ENCODE data around the gene HOXB8.

HOXB8 gene

GRCh38 chr17:48574505-48575065 is 40.5 kb downstream of the HOXB8 start:
- H3K4me3 ChIP-seq (ENCODE audit: low read length): no peak overlapping the region
- H3K9me3 ChIP-seq (ENCODE audit: insufficient read depth, low read length): no peaks in the 10 kb centered on the region
- H3K79me2 ChIP-seq (ENCODE audit: low read length): peaks cover 58% of the 10 kb centered on the region
- no peak overlapping the region for H3K4me2 ChIP-seq (ENCODE audit: low read length)
- H3K27me3 ChIP-seq (ENCODE audit: low read depth, low read length): no peaks in the 10 kb centered on the region
- H3K27ac ChIP-seq (ENCODE audit: low read length): no peak overlapping the region
- no peak overlapping the region for H3K9ac ChIP-seq (ENCODE audit: low read length)
- TF ChIP-seq CTCF (IDR thresholded peaks at IDR 0.05; ENCODE audit: low read depth, low read length) (no peak), EZH2phosphoT487 (IDR thresholded peaks at IDR 0.05; ENCODE audit: low read depth) (no peak)
- H3K4me1 ChIP-seq (ENCODE audit: low read length): peaks cover 39% of the 10 kb centered on the region
- no peak overlapping the region for H2AFZ ChIP-seq (ENCODE audit: low read depth, low read length)
- H3K36me3 ChIP-seq (replicated peaks; ENCODE audit: low read depth, low read length): peaks cover 44% of the 10 kb centered on the region
- peaks cover 4% of the 10 kb centered on the region; the same call in 1 of the 2 replicates for H4K20me1 ChIP-seq (ENCODE audit: insufficient read depth, low read length)

GRCh38 chr17:48571826-48572417 is 43.2 kb downstream of the HOXB8 start:
- no peak for TF ChIP-seq CTCF (IDR thresholded peaks at IDR 0.05; ENCODE audit: low read depth, low read length)
- TF ChIP-seq EZH2phosphoT487 (IDR thresholded peaks at IDR 0.05; ENCODE audit: low read depth): no peak
- H4K20me1 ChIP-seq (ENCODE audit: insufficient read depth, low read length): peaks cover 4% of the 10 kb centered on the region; the same call in 1 of the 2 replicates
- no peak overlapping the region for H2AFZ ChIP-seq (ENCODE audit: low read depth, low read length)
- peaks cover 50% of the 10 kb centered on the region for H3K79me2 ChIP-seq (ENCODE audit: low read length)
- H3K9me3 ChIP-seq (ENCODE audit: insufficient read depth, low read length): no peaks in the 10 kb centered on the region
- peaks cover 49% of the 10 kb centered on the region for H3K36me3 ChIP-seq (replicated peaks; ENCODE audit: low read depth, low read length)
- no peak overlapping the region for H3K4me2 ChIP-seq (ENCODE audit: low read length)
- H3K4me3 ChIP-seq (ENCODE audit: low read length): no peak overlapping the region
- no peak overlapping the region for H3K27ac ChIP-seq (ENCODE audit: low read length)
- no peaks in the 10 kb centered on the region for H3K27me3 ChIP-seq (ENCODE audit: low read depth, low read length)
- H3K9ac ChIP-seq (ENCODE audit: low read length): no peak overlapping the region
- H3K4me1 ChIP-seq (ENCODE audit: low read length): peaks cover 31% of the 10 kb centered on the region

GRCh38 chr17:48571024-48571818 is 43.9 kb downstream of the HOXB8 start:
- Histone ChIP-seq H2AFZ (ENCODE audit: low read depth, low read length) (no peak overlapping the region), H3K4me1 (ENCODE audit: low read length) (peaks cover 26% of the 10 kb centered on the region), H3K27ac (ENCODE audit: low read length) (no peak overlapping the region), H3K9me3 (ENCODE audit: insufficient read depth, low read length) (no peaks in the 10 kb centered on the region), H3K4me3 (ENCODE audit: low read length) (no peak overlapping the region), H3K4me2 (ENCODE audit: low read length) (no peak overlapping the region), H3K9ac (ENCODE audit: low read length) (no peak overlapping the region), H3K27me3 (ENCODE audit: low read depth, low read length) (no peaks in the 10 kb centered on the region), H3K36me3 (replicated peaks; ENCODE audit: low read depth, low read length) (peaks cover 49% of the 10 kb centered on the region), H4K20me1 (ENCODE audit: insufficient read depth, low read length) (peaks cover 4% of the 10 kb centered on the region; the same call in 1 of the 2 replicates), H3K79me2 (ENCODE audit: low read length) (peaks cover 48% of the 10 kb centered on the region; the same call in 1 of the 2 replicates)
- no peak for TF ChIP-seq EZH2phosphoT487 (IDR thresholded peaks at IDR 0.05; ENCODE audit: low read depth)

GRCh38 chr17:48570325-48571023 is 44.6 kb downstream of the HOXB8 start:
- peaks cover 48% of the 10 kb centered on the region for H3K36me3 ChIP-seq (replicated peaks; ENCODE audit: low read depth, low read length)
- TF ChIP-seq CTCF (IDR thresholded peaks at IDR 0.05; ENCODE audit: low read depth, low read length): no peak
- no peak for TF ChIP-seq EZH2phosphoT487 (IDR thresholded peaks at IDR 0.05; ENCODE audit: low read depth)
- peaks cover 43% of the 10 kb centered on the region; the same call in 1 of the 2 replicates for H3K79me2 ChIP-seq (ENCODE audit: low read length)
- H3K27ac ChIP-seq (ENCODE audit: low read length): no peak overlapping the region
- no peaks in the 10 kb centered on the region for H3K27me3 ChIP-seq (ENCODE audit: low read depth, low read length)
- H4K20me1 ChIP-seq (ENCODE audit: insufficient read depth, low read length): peaks cover 4% of the 10 kb centered on the region; the same call in 1 of the 2 replicates
- H3K9ac ChIP-seq (ENCODE audit: low read length): no peak overlapping the region
- no peak overlapping the region for H3K4me2 ChIP-seq (ENCODE audit: low read length)
- no peak overlapping the region for H2AFZ ChIP-seq (ENCODE audit: low read depth, low read length)
- H3K9me3 ChIP-seq (ENCODE audit: insufficient read depth, low read length): no peaks in the 10 kb centered on the region
- H3K4me1 ChIP-seq (ENCODE audit: low read length): peaks cover 20% of the 10 kb centered on the region
- no peak overlapping the region for H3K4me3 ChIP-seq (ENCODE audit: low read length)

Data from OCI-LY3 (cell line).